Nucleus accumbens (tissue), 56 donors: ENCODE data around the gene PRKCH.

Source experiments
- DNase-seq, 56 donors: peaks; one replicate each; lab custom pipeline; 2025; lab: John Stamatoyannopoulos, UW

Gene PRKCH

DNA sequence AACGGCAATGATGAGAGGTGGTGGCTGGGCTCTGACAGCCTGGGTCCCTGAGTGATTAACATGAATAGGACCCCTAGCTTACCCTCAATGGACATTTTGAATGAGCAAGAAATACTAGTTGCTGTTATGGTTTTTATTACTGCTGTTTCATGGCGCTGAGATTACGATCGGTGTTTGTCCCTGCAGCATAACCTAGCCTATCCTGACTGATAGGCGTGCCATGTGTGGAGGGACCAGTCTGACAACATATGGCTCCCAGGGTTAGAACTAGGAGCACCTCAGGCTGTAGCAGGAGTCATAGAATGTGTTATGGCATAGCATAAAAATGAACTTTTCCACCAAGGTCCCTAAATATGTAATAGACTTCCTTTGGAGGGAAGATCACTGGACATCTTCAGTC lies 236.5 kb downstream of the PRKCH start:
- no peak for DNase-seq

GRCh38 chr14:61558271-61558670 lies 236.9 kb downstream of the PRKCH start:
- DNase-seq: no peak

DNA sequence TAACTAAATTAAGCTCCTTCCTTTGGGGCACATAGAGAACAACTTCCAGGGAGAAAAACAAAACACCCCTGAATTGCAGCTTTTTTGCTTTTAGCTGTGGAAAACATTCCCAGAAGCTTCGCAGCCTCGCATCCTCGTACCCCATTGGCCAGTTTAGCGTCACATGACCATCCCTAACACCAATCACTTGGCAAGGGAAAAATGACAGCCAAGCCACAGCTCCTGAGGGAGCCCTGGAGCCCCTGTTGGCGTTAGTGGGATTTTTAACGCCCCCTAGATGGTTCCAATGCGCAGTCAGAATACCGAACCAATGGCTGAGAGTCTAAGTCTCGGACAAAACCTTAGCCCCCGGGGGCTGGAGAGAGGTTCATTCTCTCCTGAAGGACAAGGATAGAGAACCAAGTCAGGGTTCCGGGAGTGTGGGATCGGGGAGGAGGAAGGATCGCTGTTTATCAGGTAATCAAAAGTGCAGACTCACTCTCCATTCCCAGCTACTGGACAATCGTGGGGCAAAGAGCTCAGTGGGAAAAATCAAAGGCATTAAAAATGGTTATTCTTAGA lies 238.3 kb downstream of the PRKCH start:
- no peak for DNase-seq

DNA sequence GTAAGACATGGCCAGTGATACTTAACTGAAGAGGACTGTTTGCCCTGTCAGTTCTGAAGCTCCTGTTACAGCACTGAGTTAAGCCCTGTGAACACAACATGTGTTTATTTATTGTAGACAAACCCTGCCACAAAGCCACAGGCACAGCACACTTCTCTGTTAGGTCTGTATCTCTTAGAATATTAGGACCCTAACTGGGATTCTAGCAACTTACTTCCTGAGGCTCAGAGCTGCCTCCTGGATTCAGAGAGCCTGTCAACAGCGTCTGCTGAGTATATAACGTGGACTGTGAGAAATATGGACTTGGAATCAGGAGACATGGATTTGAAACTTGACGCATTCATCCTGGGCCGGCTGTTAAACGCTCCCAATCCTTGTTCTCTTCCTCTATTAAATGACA lies 238.9 kb downstream of the PRKCH start:
- DNase-seq: no peak

DNA sequence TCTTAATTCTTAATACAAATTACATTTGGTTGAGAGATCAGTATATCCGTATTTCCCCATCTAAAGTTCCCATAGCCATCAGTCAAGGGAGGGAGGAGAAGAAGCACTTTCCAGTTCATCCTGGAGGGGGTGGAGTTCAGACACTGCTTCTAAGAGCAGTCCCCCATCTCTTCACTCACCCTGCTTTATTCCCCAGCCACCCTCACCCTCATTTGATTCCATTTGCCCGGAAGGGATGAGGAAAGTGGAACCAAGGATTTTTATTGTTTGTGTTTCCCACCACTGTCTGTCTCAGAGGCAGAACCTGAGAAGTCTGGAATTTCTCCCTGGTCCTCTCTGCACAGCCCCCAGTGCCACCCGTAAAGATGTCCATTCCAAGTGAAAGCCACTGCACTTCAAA lies 239.7 kb downstream of the PRKCH start:
- no peak for DNase-seq

DNA sequence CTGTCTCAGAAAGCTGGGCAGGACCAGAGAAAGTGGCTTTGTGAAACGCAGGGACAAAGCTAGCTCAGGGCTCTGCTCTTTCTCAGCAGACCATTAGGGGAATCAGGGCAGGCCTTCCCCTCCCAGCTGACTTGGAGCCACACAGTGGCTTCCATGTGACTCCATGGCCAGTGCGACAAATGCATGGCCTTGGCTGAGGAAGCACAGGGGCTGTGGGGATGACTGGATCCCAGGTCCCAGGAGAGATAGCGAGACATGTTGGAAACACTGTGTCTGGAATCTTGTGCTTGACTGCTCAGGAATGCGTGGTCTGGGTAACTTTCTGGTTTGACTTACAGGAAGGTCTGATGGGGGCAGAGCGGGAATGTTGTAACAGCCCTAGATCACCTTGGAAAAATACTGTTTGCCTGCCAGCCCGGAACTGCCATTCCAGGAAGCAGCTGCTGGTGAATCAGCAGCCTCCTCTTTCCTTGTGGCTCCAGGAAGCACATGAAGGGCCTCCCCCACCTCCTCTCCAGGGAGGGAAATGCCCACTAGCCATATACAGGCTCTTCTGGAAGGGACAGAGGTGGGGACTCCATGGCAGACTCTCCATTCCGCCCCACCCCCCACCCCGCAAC lies 240.4 kb downstream of the PRKCH start:
- peak in 5 of 56 donors; percentile 23 to 47 (median 27) for DNase-seq

GRCh38 chr14:61562321-61563161 lies 241.2 kb downstream of the PRKCH start:
- peak in 1 of 56 donors; percentile 15 for DNase-seq

DNA sequence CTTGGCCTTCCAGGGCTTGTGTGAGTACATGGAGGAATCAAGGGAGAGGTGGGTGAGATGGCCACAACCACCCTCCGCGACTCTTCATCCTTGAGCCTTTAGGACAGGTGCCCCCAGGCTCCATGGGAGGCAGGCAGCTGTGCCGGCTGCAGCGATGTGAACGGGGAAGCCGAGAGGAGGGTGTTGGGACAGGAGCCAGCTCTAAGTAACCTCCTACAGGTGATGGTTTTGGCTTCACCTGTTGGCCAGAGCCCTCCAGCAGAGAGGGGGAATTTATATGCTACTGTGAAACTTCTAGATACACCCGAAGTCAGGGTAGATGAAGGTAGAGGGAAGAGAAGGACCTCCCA lies 241.8 kb downstream of the PRKCH start:
- DNase-seq: no peak

DNA sequence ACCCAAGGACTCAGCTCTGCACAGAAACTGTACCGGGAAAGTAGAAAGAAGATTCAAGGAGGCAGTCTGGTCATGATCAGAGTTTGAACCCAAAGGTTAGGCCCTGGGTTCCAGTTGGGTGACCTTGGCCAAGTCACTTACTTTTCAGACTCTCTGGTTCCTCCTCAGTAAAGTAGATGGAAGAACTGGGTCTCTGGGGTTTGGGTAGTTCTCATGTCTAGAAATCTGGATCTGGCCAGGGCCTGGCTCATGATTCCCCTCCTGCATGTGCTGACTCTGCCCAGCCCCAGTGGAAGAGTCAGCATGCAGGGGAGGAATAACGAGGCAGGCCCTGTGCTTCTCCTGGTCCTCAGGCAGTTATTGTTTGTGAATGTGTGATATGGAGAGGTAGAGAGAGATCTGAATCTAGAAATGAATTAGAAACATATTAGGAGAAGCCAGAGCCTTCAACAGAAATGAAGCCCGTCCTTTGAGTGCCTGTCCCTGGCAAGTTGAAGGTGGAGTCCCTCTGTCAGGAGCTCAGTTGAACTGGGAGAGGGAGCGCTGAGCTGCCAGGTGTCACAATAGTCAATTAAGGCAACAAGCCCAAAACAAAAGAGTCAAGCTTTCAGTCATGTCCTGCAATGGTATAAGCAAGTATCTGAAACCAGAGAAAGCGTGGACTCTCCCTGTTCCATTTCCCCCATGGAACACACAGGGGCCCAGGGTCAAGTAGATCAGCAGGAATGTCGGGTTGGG lies 242.7 kb downstream of the PRKCH start:
- no peak for DNase-seq

DNA sequence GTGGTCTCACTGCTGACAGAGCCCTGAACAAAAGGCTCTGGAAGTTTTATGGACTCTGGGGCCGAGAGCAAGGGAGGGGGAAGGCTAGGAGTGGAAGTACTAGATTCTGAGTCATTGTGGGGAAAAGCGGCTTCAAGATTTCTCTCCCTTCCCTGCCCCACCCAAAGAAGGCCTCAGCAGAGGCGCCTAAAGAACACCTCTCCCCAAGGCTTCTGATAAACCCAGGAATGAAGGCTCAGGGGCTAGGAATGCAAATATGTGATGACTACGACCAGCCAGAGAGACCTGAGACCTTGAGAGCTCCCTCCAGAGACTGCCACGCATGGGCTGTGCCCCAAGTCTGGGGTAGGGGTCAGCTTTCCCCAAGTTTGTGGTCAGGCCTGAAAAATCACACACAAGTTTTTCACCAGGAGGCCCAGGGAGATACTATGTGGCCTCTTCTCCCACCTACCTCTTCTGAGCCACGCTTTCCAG lies 243.3 kb downstream of the PRKCH start:
- no peak for DNase-seq

GRCh38 chr14:61565181-61565580 lies 243.8 kb downstream of the PRKCH start:
- DNase-seq: no peak

DNA sequence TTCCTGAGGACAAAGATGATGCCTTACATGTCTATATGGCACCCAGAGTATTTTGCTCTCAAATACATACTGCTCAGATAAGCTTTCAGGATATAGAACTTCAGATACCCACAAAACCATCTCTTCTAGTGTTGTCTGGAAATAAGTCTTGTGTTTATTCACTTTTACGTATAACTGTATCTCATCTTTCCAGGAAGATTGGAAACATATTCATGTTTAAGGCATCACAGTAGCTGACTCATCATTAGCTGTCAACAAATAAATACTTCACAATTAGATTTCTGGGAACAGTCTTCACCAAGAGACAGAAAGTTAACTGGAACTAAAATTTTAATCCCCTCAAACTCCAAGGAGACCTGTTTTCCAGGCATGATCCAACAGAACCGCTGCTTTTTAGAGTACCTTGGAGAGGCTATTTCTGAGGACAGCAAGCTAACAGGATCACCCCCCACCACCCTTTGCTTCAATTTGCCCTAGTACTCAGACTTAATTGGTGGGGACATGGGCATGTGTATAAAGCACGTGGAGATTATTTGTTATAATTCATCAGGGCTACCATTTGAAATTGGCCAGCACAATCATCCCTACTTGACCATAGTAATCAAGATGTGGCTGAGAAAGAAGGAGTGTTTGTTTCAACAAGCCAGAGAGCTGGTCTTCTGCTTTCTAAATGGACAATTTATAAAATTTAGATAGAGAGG lies 244.6 kb downstream of the PRKCH start:
- no peak for DNase-seq

GRCh38 chr14:61566537-61567225 lies 245.3 kb downstream of the PRKCH start:
- no peak for DNase-seq

DNA sequence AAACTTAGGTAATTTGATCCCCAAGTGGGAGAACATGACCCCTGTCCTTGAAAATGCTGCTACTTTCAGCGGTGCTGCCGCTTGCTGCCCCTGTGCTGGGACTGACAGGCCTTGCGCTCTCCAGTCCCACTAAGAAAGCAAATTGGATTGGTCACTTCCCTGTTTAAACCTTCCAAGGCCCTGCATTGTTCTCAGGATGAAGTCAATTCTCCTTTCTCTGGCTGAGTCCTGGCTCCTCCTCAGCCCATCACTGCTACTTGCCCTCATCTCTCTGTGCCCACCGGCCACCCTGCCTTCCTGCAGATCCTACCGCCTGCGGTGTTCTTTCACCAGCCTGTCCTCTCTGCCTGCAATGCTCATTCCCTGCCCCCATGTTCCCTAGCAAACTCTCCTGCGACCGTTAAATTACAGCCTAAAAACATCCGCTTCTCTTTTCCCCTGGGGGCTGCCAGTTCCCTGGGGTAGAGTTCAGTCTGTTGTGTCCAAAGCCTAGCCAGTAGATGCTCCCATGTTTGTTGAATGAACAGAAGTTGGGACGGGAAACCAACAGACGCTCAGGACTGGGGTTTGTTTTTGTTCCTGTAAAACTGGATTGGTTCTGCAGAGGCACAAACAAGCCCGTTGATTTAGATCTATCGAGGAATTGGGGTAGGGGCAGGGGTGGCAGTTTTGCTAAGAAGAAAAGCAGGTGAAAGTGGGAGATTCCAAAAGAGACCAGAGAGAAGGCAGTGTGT lies 246.6 kb downstream of the PRKCH start:
- DNase-seq: peak in 1 of 56 donors; percentile 13

DNA sequence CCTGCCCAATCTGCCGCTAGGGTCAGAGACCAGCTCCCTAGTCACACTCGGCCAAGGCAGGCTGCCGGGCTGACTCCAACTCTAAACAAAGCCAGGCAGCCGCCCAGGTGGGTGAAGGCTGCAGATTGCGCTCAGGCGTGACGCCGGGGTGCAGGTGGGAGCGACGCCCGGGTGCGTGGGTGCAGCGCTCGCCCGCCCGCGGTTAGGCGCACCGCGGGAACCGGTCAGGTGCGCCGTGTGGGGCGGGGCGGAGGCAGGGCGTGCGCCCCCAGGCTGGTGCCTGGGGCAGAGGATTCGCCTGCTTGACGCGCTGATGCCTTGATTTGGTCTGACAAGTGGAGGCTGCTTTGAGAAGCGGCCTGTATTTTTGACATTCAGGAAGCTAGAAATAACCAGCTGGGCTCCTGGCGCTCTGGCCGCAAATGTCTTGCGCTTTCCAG lies 247.2 kb downstream of the PRKCH start:
- peak in 13 of 56 donors; percentile 18 to 66 (median 34) for DNase-seq

- DNase-seq: no peak
Measured at GRCh38 chr14:61569308-61569707, 247.9 kb downstream of the PRKCH start.

- peak in 1 of 56 donors; percentile 15 for DNase-seq
Measured at GRCh38 chr14:61569812-61570548, 248.6 kb downstream of the PRKCH start.

GRCh38 chr14:61570549-61571290 lies 249.3 kb downstream of the PRKCH start:
- no peak for DNase-seq
